Sigmoid colon (tissue), 4 donors: ENCODE measurements around the gene AGXT.

Experiments used
- CTCF ChIP-seq, 4 experiments: fragments of 450-650 bp in 3 of 4; fragments of 200-600 bp in 1 of 4; IDR thresholded peaks; one replicate each; pipeline ENCODE4 v1.5.1; 2016 to 2019; ENCODE audit warnings: antibody characterized with exemption in 4 of 4, mild to moderate bottlenecking in 3 of 4, moderate library complexity in 2 of 4
- EP300 ChIP-seq, 4 donors: sonication (generic); formaldehyde crosslinking; IDR thresholded peaks; one replicate each; pipeline ENCODE4 v1.6.1; 2017; ENCODE audit warnings: antibody characterized with exemption in 4 of 4
- POLR2A ChIP-seq, 2 donors: fragments of 450-650 bp; IDR thresholded peaks; one replicate each; pipeline ENCODE4 v1.6.1; 2016; ENCODE audit warnings: antibody characterized with exemption in 2 of 2, mild to moderate bottlenecking in 2 of 2, moderate library complexity in 2 of 2
- POLR2AphosphoS5 ChIP-seq, 4 donors: sonication (generic); formaldehyde crosslinking; IDR thresholded peaks; one replicate each; pipeline ENCODE4 v1.6.1; 2017; ENCODE audit warnings: antibody characterized with exemption in 4 of 4

GRCh38 chr2:240868286-240869108, at the start of gene AGXT:
- TF ChIP-seq CTCF (IDR thresholded peaks at IDR 0.05) (no peak), POLR2A (IDR thresholded peaks at IDR 0.05) (no peak), POLR2AphosphoS5 (IDR thresholded peaks at IDR 0.05) (no peak), EP300 (IDR thresholded peaks at IDR 0.05) (no peak)
